Psoas muscle (tissue), 8 donors: ENCODE measurements around the gene F3. TPM values are rescaled to one million over a fixed set of nuclear protein-coding genes. Genes with fewer than 3 reads are reported as not detected.

Experiments used
- ATAC-seq, 4 donors: fragments of 200-7000 bp; cut with Tn5 transposase; one replicate each; pipeline ENCODE4 v1.9.1; 2020; ENCODE audit warnings: moderate library complexity in 3 of 4, mild to moderate bottlenecking in 2 of 4
- DNase-seq, 2 donors: peaks; one replicate each; pipeline ENCODE4 v3.0.0-alpha.2; 2020
- H3K27ac ChIP-seq: fragments of 200-600 bp; one replicate; pipeline ENCODE4 v1.8.0; 2022
- H3K27me3 ChIP-seq, 3 donors: fragments of 200-600 bp in 1 of 3; one replicate each; pipeline versions ENCODE4 v1.6.1 to v1.8.0; 2013 to 2022; ENCODE audit warnings: low read length in 2 of 3, mild to moderate bottlenecking in 2 of 3, moderate library complexity in 1 of 3; ENCODE audit not compliant: insufficient read depth in 3 of 3
- H3K36me3 ChIP-seq, 2 donors: fragments of 200-600 bp in 1 of 2; one replicate each; pipeline versions ENCODE4 v1.6.1 to v1.8.0; 2013 to 2022; ENCODE audit warnings: low read depth in 1 of 2, mild to moderate bottlenecking in 1 of 2, moderate library complexity in 1 of 2; ENCODE audit not compliant: insufficient read depth in 1 of 2
- H3K4me1 ChIP-seq: fragments of 200-600 bp; one replicate; pipeline ENCODE4 v1.8.0; 2022
- H3K4me3 ChIP-seq: fragments of 200-600 bp; one replicate; pipeline ENCODE4 v1.8.0; 2022; ENCODE audit warnings: mild to moderate bottlenecking
- H3K9me3 ChIP-seq: fragments of 200-600 bp; one replicate; pipeline ENCODE4 v1.8.0; 2022
- WGBS, 3 donors: extraction: QIAGEN DNeasy Blood & Tissue Kit; methylation state at CpG; one replicate each; pipeline versions ENCODE4 v1.1.6 to v1.1.7; 2013; 5-methylcytosine and 5-hydroxymethylcytosine counted together
- intact Hi-C, 2 donors: fragments of 100-400 bp; cut with DNase I; formaldehyde crosslinking; loops; one replicate each; pipeline versions ENCODE4 v1.11.0 to v1.14.2; 2022
- polyA plus RNA-seq, 3 donors: library from polyadenylated mRNA; stranded (reverse); fragments of 200-250 nt; gene quantifications; one replicate each; pipeline ENCODE4 v1.2.3, GENCODE V29; 2013
- total RNA-seq, 4 donors: library from RNA; stranded (reverse); fragmentation: NEBNext Ultra II Directional in 2 of 4; extraction: Animal tissue kit (Norgen Biotek cat#: 25700) in 2 of 4; gene quantifications; one replicate each; pipeline versions ENCODE4 v1.2.1 to v1.2.4, GENCODE V29; 2021 to 2023
- TF ChIP-seq, protein P1 (sequence below): fragments of 200-600 bp; IDR thresholded peaks from one replicate; pipeline ENCODE4 v1.8.0; 2022; ENCODE audit warnings: antibody characterized with exemption
- donor health status: healthy with polysubstance abuse.
- donor health status: DM: no; HTN: no; CAD: no; lungs with moderate emphysema.
- donor health status: Bipolar disorder and iron deficiency.
- donor health status: healthy.
- donor health status: DM: yes; HTN: yes; CAD: no.
- donor health status: DM: no; HTN: no; CAD: no.
- donor health status: DM: no; HTN: no; CAD: no.
- donor health status: DM: yes; HTN: yes; CAD: no.

The F3 gene
- total and polyA plus RNA-seq, 7 donors = 1.5 to 5.8 (median 3.8) TPM

DNA sequence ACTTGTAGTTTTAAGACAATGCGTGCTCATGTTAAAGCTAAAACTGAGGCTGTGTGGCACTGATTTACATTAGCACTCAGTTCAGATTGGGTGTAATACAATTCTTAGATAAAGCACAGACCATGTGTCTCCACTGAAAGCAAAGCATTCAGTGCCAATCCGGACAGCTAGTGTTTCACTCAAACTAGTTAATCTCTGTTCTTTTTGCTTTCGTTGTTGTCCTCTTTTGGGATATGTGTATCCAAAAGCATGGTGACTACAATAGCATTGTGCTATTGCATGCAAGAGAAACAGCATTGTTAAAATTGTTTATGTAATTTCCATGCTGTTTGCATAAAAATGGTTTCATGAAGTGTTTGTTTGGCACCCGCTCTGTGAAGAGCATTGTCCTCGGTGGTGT is 54.6 kb downstream of the F3 start:
- DNase-seq (no peak), ATAC-seq (no peak)
- Histone ChIP-seq H3K9me3 (no peaks in the 10 kb centered on the region), H3K36me3 (peaks cover 3 to 85% of the 10 kb centered on the region in 2 donors), H3K27ac (no peak overlapping the region), H3K27me3 (no peaks in the 10 kb centered on the region), H3K4me1 (no peaks in the 10 kb centered on the region), H3K4me3 (no peak overlapping the region)
- WGBS, 3 donors = 85 to 93% (median 87%) methylated on average over 5 of the region's 5 CpGs
- TF ChIP-seq, protein P1, sequence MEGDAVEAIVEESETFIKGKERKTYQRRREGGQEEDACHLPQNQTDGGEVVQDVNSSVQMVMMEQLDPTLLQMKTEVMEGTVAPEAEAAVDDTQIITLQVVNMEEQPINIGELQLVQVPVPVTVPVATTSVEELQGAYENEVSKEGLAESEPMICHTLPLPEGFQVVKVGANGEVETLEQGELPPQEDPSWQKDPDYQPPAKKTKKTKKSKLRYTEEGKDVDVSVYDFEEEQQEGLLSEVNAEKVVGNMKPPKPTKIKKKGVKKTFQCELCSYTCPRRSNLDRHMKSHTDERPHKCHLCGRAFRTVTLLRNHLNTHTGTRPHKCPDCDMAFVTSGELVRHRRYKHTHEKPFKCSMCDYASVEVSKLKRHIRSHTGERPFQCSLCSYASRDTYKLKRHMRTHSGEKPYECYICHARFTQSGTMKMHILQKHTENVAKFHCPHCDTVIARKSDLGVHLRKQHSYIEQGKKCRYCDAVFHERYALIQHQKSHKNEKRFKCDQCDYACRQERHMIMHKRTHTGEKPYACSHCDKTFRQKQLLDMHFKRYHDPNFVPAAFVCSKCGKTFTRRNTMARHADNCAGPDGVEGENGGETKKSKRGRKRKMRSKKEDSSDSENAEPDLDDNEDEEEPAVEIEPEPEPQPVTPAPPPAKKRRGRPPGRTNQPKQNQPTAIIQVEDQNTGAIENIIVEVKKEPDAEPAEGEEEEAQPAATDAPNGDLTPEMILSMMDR = no peak
- intact Hi-C loops = no loop called here

DNA sequence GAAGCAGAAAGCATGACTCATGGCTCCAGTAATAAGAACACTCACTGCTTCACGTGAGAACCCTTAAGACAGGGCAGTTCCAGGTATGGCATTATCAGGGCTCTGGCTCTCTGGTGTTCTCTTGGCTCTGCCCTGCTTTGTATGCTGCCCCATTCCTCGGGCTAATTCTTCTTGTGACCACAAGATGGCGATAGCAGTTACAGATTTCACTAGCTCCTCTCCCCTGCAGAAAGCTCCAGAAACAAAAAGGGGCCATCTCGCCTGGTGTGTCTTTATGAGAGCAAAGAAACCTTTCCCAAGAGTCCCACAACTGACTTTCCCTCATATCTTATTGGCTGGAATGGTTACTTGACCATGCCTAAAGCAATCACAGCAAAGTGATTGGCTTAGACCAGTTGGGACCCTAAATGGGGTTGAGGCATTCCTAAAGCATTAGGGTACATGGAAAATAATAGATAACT is 60.1 kb downstream of the F3 start:
- Histone ChIP-seq H3K36me3 (peaks cover 3 to 71% of the 10 kb centered on the region in 2 donors), H3K4me3 (no peak overlapping the region), H3K27me3 (no peaks in the 10 kb centered on the region), H3K4me1 (no peaks in the 10 kb centered on the region), H3K9me3 (no peaks in the 10 kb centered on the region), H3K27ac (no peak overlapping the region)
- 11 to 18% (median 13%) methylated on average over 4 of the region's 4 CpGs for WGBS, 3 donors
- DNase-seq (peak in 1 of 2 donors; percentile 36), ATAC-seq (peak; percentile 58 to 90 (median 84))
- intact Hi-C loops = loop anchor here (1.0 to 5.0 kb wide), 2 partner anchors 326 kb away; no protein-coding TSS in a partner anchor
- TF ChIP-seq, protein P1 = peak; percentile 77

DNA sequence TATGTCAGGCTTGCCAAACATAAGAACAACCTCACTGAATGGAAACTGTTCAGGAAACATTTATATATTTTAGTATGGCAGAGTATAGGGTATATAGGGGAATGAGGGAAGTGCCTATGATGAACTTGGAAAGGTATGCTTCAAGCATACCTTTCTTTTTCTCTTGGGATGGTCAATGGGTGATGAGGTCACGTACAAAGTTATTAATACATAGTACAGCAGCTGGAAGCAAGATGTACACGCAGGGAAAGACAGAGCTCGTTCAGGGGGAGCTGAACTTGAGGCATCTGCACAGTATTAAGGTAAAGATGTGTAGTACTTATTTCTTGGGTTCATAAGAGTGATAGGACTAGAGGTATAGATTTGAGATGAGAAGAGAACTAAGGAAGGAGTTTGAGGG is 61.9 kb downstream of the F3 start:
- Histone ChIP-seq H3K9me3 (no peaks in the 10 kb centered on the region), H3K36me3 (peaks cover 3 to 75% of the 10 kb centered on the region in 2 donors), H3K4me1 (no peaks in the 10 kb centered on the region), H3K27ac (no peak overlapping the region), H3K27me3 (no peaks in the 10 kb centered on the region), H3K4me3 (no peak overlapping the region)
- no peak for DNase-seq
- intact Hi-C loops = loop anchor here in 1 of 2 donors (5.0 kb wide), 1 partner anchor 328 kb away; no protein-coding TSS in a partner anchor
- WGBS, 3 donors = 83 to 95% (median 86%) methylated on average over 3 of the region's 3 CpGs
- ATAC-seq = no peak
- TF ChIP-seq, protein P1 = no peak

Other genes starting within 250 kb of the F3 start
- gene ABCD3, start 123.4 kb downstream of the F3 start, total RNA-seq = 10 to 100 TPM; 34.4 to 48.5 (median 40.1) TPM
- gene ABCD3, start 123.4 kb downstream of the F3 start, polyA plus RNA-seq = 10 to 100 TPM; 15.8 to 46.7 (median 18.7) TPM